ENCODE data around the gene PLTP.
"Not testable (repeated sequence)": the region's sequence is repeated elsewhere in the genome, so short reads cannot be mapped to it uniquely, and the experiment has no call there.

The PLTP gene

DNA sequence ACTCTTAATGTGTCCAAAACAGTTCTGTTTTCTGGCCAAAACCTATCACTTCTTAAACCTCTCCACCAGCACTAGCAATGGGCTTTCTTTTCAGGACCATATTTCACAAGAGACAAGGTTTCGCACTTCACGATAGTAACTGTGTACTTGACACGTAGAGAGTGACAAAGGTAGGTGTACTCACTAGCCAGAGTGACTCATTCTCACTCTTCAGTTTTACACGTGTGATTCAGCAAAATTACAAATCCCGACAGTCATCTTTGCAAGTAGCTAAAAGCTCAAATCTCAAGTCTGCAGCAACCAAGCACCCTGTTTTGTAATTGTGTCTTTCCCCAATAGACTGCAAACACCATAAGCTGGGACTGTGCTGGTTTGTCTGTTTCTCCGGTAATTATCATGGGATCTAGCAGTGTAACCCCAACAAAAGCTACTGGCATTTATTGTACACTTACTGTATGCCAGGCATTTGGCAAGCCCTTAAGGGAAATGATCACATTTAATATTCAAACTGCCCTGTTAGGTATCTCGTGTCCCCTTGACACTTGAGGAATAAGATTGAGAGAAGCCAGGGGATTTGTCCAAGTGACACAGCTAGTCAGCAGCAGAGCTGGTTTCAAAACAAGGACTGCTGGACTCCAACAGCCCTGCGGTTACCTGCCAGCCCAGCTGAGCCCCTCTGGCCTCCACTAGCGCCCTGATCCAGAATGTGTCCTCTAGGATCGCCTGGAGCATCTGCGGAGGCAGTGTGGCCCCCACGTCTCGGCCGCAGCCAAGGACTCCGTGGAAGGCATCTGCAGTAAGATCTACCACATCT lies 32.4 kb upstream of the PLTP start:
- peak; percentile 54 for DNase-seq (ENCODE audit: low spot score)

DNA sequence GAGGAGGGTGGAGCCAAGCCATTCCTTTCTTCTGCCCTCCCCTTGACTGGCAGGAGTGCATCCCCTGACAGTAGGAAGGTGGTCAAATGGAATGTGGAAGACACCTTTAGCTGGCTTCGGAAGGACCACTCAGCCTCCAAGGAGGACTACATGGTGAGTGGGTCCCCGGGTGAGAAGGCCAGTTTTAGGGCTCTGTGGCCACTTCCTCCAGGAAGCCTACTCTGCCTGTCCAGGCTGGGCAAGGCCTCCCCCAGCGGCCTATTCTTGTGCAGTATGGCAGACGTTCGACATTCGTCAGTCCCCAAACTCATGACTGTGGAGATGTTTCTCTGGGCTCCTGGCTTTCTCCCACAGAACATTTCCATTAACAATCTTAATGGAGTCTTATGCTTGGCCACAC lies 31.7 kb upstream of the PLTP start:
- no peak for DNase-seq (ENCODE audit: low spot score)

DNA sequence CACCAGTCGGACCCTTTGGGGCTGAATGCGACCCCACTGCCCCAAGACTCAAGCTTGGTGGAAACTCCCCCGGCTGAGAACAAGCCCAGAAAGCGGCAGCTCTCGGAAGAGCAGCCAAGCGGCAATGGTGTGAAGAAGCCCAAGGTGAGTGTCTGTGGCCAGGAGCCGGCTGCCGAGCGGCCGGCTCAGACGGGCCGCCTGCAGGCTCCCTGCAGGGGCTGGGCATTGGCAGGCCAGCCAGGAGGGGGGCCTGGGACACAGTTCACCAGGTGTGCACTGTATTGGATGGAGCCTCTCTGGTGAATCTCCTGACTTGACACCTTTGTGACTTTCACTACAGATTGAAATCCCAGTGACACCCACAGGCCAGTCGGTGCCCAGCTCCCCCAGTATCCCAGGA lies 28.5 kb upstream of the PLTP start:
- DNase-seq (ENCODE audit: low spot score) = no peak

DNA sequence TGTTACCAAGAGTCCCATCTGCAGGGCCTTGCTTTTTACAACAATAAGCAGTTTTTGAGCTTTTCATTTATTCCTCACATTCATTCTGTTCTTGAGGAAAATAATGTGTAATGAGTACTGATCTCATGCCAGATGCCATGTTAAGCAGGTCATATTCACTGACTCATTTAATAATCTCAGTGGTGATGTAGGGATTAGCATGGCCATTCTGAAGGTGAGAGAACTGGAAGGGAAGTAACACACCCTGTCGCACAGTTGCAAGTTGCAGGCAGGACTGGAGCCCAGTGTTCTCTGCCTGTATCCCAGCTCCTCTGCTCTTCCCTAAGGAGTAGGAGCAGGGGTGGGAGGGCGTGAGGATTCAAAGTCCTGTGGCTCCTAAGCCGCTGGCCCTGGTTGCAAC lies 28.1 kb upstream of the PLTP start:
- DNase-seq (ENCODE audit: low spot score) = no peak

DNA sequence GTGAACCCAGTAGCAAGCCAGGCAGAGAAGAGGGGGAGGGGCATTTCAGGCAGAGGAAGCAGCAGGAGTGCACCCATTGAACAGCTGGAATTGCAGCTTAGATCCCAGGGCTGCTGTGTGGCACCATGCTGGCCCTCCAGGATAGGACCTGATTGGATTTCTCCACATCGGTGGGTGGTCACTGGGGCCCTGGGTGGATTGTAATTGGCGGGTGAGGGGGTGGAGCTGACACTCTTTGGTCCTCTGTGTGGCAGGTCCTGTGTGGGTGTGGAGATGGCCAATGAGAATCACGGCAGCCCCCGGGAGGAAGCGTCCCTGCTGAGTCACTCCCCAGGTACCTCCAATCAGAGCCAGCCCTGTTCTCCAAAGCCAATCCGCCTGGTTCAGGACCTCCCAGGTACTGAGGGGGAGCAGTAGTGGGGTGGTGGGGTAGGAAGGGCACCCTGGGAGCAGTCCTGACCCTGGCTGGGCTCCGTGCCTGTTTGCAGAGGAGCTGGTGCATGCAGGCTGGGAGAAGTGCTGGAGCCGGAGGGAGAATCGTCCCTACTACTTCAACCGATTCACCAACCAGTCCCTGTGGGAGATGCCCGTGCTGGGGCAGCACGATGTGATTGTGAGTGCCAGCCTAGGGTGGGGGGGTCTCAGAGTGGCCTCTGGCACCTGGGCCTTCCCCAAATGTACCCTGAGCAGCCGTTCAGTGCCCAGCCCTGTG lies 26.9 kb upstream of the PLTP start:
- DNase-seq (ENCODE audit: low spot score) = no peak

DNA sequence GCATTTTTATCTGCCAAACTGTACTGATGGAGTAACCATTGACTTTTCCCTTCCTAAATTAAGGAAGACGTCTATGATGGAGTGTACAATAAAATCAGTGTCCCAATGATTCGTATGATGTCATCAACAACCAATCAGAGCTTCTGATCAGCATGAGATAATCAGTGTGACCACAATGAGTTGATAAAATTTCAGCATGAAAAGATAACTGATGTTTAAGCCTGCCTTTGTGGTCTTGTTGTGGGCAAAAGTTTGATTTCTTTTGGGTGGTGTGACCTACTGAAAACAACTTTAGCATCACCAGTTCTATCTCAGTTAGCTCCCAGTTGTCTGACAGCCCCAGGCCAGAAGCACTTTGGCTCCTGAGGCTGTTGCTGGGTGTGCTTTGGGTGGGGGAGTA lies 25.8 kb upstream of the PLTP start:
- DNase-seq (ENCODE audit: low spot score) = no peak

DNA sequence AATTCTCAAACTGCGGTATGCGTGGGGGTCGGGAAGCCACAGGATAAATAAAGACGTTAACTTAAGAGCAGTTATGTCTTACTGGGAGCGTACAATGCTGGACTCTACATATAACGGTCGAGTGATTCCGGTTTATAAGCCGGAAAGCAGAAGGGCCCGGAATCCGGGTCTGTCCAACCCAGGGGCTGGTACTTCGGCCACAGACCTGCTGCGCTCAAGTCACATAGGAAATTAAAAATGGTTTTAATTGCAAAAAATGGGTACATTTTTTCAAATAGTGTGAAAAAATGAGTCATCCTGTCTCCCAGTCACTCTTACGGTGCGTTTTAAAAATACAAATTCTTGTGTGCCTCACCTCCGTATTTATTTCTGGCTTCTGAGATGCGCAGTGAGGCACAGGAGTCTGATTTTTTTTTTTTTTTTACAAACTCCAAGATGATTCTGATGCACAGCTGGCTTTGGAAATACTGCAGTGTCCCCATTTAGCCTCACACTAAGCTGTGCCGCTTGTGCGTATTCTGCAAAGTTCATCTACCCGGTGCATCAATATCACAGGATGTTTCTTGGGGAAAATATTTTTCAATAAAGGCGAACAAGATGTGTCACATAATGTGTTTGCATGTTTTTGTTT lies 23.6 kb upstream of the PLTP start:
- no peak for DNase-seq (ENCODE audit: low spot score)

DNA sequence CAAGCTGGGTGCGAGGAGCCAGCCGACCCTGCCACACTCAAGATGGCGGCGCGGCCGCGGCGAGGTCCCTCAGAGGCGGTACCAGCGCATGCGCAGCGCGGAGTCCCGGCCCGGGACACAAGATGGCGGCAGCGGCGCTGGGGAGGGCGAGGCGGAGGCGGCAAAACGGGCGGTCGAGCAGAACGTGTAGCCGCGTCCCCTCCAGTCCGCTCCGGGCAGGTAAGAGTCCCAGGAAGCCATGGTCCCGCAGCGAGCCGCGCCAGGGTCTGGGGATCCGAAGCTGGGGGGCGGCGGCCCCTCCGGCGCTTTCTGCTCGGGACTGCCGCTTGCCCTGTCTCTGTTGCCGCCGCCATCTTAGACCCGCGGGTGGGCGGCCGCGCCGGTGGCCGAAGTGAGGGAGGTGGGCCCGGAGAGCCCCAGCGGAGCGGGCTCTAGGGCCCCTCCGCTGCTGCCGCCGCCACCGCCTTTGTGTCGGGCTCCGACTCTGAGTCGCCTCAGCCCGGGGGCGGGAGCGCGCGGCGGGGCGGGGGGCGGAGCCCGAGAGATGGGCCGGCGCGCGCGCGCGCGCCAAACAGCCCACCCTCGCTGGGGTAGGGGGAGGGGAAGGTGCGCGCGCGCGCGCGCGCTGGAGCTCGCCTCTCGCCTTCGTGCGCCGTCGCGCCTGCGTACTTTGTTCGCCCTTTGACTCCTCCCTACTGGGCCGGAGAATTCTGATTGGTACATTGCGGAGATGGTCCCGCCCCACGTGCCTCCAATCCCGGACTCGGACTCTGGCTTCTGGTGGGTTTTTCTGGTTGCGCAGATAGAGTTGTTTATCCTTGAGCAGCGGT lies 22.8 kb upstream of the PLTP start, which contains the start of gene PCIF1:
PCIF1 (plus strand) TSS at position 98 of the 830 bp plus-strand sequence. CDS start 4,317 bp downstream, outside the sequence.
- peak; percentile 97 for DNase-seq (ENCODE audit: low spot score)

DNA sequence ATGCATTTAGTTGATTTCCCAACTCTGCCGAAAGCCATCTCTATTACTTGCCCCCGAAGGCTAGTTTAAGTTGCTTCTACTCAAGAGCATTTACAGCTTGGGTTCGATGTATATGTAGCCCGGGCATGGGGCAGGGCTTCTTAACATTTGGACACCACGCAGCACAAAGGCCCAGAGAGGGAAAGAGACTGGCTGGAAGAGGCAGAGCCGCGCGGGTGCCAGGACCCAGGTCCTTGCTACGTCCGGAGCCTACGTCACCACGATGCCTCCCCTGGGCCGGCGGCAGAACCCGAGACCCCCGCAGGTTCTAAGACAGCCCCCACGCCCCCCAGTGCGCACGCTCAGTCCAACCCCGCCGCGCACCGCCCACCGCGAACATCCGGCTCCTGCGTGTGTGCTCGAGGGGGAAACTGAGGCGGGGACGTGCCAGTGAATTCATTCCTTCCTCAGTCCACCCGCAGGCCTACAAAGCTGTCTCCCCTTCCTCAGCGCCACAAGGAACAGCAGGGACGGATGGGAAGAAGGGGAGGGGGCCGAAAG lies 22.2 kb upstream of the PLTP start:
- peak; percentile 49 for DNase-seq (ENCODE audit: low spot score)

DNA sequence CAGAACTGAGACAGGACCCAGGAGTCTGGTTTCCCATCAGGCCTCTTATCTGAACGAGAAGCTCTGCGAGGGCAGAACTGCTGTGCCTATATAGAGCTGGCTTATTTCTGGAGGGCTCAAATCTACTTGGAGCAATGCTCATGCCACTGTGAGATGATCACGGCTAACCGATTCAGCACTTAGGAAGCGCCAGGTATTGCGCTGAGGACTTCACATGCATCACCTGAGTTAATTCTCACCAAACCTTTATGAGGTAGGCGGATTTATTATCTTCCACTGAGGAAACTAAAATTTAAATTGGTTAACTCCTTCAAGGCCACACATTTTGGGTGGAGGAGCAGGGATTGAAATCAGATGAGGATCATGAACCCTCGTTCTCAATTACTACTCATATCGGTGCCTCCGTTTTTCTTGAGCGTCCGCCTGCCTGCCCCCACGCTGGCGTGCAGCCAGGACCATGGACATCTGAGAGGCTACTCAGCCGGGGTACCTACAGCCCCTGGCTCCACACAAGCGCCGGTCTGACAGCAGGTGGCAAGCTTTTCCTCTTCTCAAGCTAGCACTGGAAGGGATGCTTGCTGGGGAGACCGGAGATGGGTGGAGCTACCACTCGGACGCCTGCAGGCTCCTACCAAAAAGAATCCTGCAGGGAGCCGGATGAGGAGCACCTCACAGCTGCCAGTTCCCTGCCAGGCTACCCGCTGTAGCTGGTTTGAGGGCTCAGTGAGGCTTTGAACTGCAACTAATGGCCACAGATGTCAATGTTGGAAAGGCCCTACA lies 21.5 kb upstream of the PLTP start:
- peak; percentile 59 for DNase-seq (ENCODE audit: low spot score)

DNA sequence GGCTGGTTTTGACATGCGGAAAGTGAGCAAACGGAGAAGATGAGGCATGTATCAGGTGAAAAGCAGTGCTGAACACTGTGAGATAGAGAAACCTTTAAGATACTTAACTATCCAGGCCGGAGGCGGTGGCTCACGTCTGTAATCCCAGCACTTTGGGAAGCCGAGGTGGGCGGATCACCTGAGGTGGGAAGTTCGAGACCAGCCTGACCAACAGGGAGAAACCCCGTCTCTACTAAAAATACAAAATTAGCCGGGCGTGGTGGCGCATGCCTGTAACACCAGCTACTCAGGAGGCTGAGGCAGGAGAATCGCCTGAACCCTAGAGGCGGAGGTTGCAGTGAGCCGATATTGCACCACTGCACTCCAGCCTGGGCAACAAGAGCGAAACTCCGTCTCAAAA lies 19.7 kb upstream of the PLTP start:
- not testable (repeated sequence) for DNase-seq (ENCODE audit: low spot score)

DNA sequence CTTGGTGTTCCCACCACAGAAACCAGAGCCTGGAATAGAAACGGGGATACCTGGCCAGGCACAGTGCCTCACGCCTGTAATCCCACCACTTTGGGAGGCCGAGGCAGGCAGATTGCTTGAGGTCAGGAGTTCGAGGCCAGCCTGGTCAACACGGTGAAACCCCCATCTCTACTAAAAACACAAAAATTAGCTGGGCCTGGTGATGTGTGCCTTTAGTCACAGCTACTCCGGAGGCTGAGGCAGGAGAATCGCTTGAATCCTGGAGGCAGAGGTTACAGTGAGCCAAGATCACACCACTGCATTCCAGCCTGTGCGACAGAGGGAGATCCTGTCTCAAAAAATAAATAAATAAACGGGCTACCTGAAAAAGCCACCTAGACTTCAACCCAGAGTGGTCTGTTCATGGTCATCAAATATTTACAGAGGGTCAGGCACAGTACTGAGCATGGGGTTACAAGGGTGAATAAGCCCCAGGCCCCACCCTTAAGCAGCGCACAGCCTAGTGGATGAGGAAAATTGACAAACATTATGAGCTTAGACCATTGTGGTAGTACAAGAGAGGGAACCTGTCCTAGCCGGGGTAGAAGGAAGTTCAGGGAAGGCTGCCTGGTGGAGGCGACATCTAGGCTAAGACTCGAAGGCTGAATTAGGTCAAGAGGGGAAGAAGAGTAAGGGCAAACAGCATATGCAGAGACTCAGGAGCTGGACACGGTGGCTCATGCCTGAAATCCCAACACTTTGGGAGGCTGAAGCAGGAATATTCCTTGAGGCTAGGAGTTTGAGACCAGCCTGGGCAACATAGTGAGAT lies 15.3 kb upstream of the PLTP start:
- no peak for DNase-seq (ENCODE audit: low spot score)

DNA sequence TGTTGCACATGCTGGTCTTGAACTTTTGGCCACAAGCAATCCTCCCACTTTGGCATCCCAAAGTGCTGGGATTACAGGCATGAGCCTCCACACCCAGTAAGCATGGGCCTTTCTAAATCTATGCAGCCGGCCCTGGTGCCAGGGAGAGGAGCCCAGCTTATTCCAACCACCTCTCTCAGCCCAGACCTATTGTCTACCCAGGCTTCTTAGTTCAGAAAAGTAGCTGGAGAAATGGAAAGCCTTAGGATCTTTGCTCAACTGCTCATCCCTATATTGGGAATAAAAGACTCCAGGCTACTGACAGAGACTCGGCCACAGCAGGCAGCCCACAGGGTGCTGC lies 14.7 kb upstream of the PLTP start:
- no peak for DNase-seq (ENCODE audit: low spot score)

DNA sequence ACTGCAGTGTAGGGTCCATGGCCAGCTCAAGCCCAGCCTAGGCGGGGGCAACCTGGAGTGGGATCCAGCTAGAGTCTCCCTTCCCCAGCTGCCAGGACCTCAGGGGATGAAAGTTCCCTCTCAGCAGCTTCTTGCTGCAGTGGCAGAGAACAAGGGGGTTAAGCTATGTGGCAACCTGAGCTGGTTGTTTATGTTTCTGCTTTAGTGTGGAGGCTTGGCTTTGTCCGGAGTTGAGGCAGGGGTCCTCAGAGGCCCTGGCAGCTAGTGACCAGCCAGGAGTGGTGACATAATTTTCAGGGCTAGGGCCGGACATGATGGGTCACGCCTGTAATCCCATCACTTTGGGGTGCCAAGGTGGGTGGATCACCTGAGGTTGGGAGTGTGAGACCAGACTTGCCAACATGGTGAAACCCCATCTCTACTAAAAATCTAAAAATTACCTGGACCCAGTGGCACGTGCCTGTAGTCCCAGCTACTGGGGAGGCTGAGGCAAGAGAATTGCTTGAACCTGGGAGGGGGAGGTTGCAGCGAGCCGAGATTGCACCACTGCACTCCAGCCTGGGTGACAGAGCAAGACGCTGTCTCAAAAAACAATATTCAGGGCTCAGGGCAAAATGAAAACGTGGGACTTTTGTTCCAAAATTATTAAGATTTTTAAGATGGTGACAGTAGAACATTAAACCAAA lies 14.0 kb upstream of the PLTP start:
- DNase-seq (ENCODE audit: low spot score) = no peak

DNA sequence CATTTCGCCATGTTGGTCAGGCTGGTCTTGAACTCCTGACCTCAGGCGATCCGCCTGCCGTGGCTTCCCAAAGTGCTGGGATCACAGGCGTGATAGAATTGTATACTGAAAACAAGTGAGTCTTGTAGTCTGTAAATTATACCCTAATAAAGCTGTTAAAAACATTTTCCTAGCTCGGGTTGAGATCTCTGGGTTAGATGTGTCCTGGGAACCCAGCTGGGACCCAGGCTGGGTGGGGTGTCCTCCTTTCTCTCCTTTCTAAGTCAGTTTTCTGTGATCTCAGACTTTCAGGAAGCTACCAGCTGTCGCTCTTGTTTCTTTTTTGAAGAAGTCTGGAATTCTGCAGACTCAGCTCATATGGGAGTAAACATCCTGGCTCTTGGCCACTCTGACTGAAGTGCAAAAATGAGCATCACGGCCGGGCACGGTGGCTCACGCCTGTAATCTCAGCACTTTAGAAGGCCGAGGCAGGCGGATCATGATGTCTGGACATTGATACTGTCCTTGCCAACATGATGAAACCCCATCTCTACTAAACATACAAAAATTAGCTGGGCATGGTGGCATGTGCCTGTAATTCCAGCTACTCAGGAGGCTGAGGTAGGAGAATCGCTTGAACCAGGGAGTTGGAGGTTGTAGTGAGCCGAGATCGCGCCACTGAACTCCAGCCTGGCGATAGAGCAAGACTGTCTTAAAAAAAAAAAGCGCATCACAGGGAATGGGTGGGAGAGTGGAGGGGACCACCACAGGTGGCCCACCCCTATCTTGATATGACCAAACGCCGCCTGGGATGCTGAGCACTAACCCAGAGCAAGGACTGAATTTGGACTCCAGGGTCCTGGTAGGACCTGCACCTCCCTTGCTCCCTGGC lies 12.7 kb upstream of the PLTP start:
- peak; percentile 28 for DNase-seq (ENCODE audit: low spot score)

DNA sequence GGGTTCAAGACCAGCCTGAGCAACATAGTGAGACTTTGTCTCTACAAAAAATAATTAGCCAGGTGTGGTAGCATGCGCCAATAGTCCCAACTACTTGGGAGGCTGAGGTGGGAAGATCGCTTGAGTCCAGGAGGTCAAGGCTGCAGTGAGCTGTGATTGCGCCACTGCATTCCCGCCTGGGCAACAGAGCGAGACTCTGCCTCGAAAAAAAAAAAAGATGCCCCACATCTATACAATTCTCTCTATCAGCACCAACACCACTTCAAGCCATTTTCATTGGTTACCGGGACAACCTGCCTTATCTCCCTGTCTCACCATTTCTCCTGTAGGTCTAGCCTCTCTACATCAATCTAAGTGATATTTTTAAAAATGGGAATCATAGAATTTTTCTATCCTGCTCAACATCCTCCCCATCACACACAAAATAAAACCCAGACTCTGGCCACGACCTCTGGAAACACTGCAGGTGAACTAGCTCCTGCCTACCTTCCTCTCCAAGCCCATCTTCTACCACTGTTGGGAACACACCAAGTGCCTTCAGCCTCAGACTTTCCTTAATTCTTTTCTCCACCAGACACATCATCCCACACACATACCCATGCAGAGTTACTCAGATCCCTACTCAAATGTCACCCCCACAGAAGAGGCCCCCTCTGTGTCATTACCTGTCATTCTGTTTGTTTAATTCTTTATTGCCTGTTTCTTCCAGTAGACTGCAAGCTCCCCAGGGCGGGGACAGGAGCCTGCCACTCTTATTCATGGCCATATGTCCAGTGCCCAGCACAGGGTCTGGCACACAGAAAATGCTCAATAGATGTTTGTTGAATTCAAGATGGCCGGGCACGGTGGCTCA lies 9.6 kb upstream of the PLTP start:
- DNase-seq (ENCODE audit: low spot score) = no peak

DNA sequence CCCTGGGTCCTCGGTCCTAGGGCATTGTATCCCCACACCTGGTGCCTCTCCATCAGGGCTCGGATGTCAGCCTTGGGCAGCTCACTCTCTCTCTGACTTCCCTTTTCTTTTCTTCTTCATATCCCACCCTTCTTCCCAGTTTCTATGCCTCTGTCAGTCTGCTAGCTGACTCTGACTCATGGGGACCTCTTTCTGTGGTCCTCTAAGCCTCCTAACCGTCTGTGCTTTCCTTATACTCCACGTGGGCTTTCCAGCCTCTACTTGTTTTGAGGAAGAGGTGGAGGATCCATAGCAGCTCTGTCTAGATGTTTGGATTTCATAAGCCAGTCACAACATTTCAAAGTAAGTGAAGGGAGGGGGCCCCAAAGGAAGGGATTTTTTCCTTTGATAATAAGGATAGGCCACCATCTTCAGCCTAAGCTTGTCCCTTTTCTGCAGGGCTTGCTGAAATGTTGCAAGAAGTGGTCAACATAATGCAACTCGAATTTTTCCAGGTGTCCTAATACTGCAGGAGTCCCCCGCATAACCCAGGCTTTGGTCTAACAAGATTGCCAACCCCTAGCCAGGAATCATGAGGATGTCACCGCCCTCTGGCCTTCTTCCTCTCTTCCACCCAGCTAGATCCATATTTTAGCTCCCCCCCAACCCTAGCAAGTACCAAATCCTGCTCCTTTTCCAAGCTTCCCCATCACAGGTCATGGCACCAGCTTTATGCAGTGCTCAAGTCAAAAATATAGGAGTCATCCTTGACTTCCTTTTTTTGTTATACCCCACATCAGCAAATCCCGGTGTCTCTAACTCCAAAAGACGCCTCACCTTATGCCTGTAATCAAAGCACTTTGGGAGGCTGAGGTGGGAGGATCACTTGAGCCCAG lies 8.7 kb upstream of the PLTP start:
- no peak for DNase-seq (ENCODE audit: low spot score)

Data from hematopoietic multipotent progenitor cell treated with erythropoietin and hydrocortisone succinate and interleukin-3 and kit ligand, for 15 days (in vitro differentiated cells).